Adrenal gland (tissue), 5 donors: ENCODE measurements around the gene FAM228A.

ENCODE experiments used
- POLR2A ChIP-seq, 2 donors: fragments of 450-650 bp; IDR thresholded peaks; one replicate each; pipeline ENCODE4 v1.6.1; 2017; ENCODE audit warnings: antibody characterized with exemption in 2 of 2, mild to moderate bottlenecking in 2 of 2, moderate library complexity in 1 of 2
- TF ChIP-seq, protein P1 (sequence below), 6 experiments: fragments of 450-650 bp in 4 of 6; fragments of 200-600 bp in 2 of 6; sonication (generic) in 1 of 6; IDR thresholded peaks; 1 replicate in 5 of 6; 2 replicates in 1 of 6; pipeline versions ENCODE4 v1.5.1 to v1.8.0; 2016 to 2021; ENCODE audit warnings: antibody characterized with exemption in 6 of 6, mild to moderate bottlenecking in 2 of 6, moderate library complexity in 1 of 6
- donor health status: DM: no; HTN: no; CAD: no.

DNA sequence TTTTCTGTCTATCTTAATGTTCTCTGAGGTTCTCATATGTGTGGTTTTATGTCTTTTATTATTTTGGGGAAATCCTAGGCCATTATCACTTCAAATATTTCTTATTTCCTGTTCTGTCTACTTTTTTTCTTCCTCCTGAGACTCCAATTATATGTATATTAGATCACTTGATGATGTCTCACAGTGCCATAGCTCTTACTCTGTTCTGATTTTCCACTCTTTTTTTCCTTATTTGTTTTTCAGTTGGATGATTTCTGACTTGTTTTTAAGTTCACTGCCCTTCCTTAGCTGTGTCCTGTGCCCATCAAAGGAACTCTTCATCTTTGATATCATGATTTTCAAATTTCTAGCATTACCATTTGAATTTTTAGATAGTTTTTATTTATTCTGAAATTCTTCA is 27.5 kb upstream of the FAM228A start:
- TF ChIP-seq, protein P1, sequence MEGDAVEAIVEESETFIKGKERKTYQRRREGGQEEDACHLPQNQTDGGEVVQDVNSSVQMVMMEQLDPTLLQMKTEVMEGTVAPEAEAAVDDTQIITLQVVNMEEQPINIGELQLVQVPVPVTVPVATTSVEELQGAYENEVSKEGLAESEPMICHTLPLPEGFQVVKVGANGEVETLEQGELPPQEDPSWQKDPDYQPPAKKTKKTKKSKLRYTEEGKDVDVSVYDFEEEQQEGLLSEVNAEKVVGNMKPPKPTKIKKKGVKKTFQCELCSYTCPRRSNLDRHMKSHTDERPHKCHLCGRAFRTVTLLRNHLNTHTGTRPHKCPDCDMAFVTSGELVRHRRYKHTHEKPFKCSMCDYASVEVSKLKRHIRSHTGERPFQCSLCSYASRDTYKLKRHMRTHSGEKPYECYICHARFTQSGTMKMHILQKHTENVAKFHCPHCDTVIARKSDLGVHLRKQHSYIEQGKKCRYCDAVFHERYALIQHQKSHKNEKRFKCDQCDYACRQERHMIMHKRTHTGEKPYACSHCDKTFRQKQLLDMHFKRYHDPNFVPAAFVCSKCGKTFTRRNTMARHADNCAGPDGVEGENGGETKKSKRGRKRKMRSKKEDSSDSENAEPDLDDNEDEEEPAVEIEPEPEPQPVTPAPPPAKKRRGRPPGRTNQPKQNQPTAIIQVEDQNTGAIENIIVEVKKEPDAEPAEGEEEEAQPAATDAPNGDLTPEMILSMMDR (IDR thresholded peaks at IDR 0.05) = no peak
- TF ChIP-seq POLR2A (IDR thresholded peaks at IDR 0.05) = no peak
